Mucosa of rectum (tissue), 2 donors: ENCODE data around the gene TPST1.
"Not testable (repeated sequence)": the region's sequence is repeated elsewhere in the genome, so short reads cannot be mapped to it uniquely, and the experiment has no call there.

ENCODE experiments used
- H3K27ac ChIP-seq, 2 donors: one replicate each; pipeline ENCODE4 v1.7.0; 2013; ENCODE audit warnings: inconsistent platforms in 2 of 2, low read depth in 2 of 2, low read length in 2 of 2
- H3K27me3 ChIP-seq, 2 donors: one replicate each; pipeline ENCODE4 v1.7.0; 2013; ENCODE audit warnings: low read length in 2 of 2; ENCODE audit not compliant: control insufficient read depth in 2 of 2, insufficient read depth in 2 of 2
- H3K36me3 ChIP-seq, 2 donors: one replicate each; pipeline ENCODE4 v1.7.0; 2013; ENCODE audit warnings: low read length in 2 of 2; ENCODE audit not compliant: control insufficient read depth in 2 of 2, insufficient read depth in 2 of 2
- H3K4me1 ChIP-seq, 2 donors: one replicate each; pipeline ENCODE4 v1.7.0; 2013; ENCODE audit warnings: low read length in 2 of 2, mild to moderate bottlenecking in 1 of 2; ENCODE audit not compliant: control insufficient read depth in 2 of 2, insufficient read depth in 2 of 2
- H3K4me3 ChIP-seq, 2 donors: one replicate each; pipeline ENCODE4 v1.7.0; 2013; ENCODE audit warnings: low read length in 2 of 2
- H3K9ac ChIP-seq, 2 donors: one replicate each; pipeline ENCODE4 v1.7.0; 2013; ENCODE audit warnings: low read length in 2 of 2, low read depth in 1 of 2, mild to moderate bottlenecking in 1 of 2
- H3K9me3 ChIP-seq, 2 donors: one replicate each; pipeline ENCODE4 v1.7.0; 2013; ENCODE audit warnings: low read length in 2 of 2; ENCODE audit not compliant: control insufficient read depth in 2 of 2
- donor health status: healthy.
- donor health status: Normal muscosa, but diverticular disease.

The TPST1 gene

DNA sequence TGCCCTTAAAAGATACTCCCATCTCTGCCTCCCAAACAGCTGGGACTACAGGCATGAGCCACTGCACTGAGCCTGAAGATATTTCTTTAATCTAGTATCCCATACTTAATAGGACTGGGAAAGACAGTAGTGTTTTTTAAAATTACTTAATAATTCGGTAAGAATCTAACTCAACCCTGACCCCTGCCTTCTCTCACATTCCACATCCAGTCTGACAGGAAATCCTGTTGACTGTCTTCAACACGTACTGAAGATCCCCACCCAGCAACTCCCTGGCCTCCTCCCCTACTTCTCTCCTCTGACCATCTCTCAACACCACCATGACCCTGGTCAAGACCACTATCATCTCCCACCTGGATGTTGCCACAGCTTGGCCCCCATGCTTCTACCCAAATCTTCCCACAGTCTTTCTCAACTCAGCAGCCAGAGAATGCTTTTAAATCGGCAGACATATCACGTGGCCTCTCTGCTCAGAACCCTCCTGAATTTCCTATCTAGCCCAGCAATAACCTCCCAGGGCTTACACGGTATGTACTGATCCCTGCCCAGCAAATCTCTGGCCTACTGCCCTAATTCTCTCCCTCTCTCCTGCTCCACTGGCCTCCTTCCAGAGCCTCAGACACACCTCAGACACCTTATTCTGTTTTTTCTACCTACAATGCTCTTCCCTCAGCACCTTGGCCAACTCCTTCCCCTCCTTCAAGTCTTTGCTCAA is 180.2 kb downstream of the TPST1 start:
- H3K9ac ChIP-seq, H3K27me3 ChIP-seq, H3K4me1 ChIP-seq, H3K4me3 ChIP-seq, H3K9me3 ChIP-seq, H3K27ac ChIP-seq, H3K36me3 ChIP-seq: not testable (repeated sequence)

DNA sequence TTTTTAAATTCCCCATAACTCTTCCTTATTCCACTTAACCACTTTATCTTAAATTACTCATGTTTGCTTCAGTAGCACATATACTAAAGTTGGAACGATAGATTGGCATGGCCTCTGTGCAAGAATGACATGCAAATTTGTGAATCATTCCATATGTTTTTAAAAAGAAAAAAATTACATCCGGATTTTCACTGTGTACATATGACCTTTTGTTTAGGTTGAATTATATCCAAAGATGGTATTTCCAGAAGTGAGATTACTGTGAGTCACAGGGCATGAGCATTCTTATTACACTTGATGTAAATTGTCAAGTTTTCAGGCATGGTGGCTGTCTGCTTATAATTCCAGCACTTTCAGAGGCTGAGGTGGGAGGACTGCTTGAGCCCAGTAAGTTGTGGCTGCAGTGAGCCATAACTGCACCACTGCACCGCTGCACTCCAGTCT is 190.0 kb downstream of the TPST1 start:
- H3K9me3 ChIP-seq, H3K36me3 ChIP-seq, H3K27ac ChIP-seq, H3K4me1 ChIP-seq, H3K9ac ChIP-seq, H3K4me3 ChIP-seq, H3K27me3 ChIP-seq: not testable (repeated sequence)

DNA sequence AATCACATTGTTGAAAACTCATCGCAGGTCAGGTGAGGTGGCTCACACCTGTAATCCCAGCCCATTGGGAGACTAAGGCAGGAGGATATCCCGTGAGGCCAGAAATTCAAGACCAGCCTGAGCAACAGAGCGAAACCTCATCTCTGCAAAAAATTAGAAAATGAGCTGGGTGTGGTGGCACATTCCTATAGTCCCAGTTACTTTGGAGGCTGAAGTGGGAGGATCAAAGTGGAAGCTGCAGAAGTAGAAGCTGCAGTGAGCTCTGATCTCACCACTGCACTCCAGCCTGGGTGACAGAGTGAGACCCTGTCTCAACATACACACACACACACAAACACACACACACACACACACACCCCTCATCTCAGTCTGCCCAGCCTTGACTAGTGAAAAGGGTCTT is 190.9 kb downstream of the TPST1 start:
- H3K9me3 ChIP-seq, H3K36me3 ChIP-seq, H3K27ac ChIP-seq: not testable (repeated sequence)

DNA sequence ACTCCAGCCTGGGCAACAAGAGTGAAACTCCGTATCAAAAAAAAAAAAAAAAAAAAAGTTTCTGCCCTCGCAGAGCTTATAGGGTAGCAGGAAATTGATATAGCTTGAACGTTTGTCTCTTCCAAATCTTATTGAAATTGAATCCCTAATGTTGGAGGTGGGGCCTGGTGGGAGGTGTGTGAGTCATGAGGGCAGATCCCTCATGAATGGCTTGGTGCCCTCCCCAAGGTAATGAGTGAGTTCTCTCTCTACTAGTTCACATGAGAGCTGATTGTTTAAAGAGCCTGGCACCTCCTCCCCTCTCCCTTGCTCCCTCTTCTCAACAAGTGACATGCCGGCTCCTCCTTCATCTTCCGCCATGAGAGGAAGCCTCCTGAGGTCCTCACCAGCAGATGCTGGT is 193.7 kb downstream of the TPST1 start:
- not testable (repeated sequence) for H3K27me3 ChIP-seq, H3K27ac ChIP-seq, H3K4me3 ChIP-seq, H3K36me3 ChIP-seq, H3K9me3 ChIP-seq, H3K4me1 ChIP-seq, H3K9ac ChIP-seq

More for the DNA sequence above, 190.9 kb downstream of the TPST1 start:
- not testable (repeated sequence) for H3K9ac ChIP-seq, H3K4me1 ChIP-seq, H3K4me3 ChIP-seq, H3K27me3 ChIP-seq

DNA sequence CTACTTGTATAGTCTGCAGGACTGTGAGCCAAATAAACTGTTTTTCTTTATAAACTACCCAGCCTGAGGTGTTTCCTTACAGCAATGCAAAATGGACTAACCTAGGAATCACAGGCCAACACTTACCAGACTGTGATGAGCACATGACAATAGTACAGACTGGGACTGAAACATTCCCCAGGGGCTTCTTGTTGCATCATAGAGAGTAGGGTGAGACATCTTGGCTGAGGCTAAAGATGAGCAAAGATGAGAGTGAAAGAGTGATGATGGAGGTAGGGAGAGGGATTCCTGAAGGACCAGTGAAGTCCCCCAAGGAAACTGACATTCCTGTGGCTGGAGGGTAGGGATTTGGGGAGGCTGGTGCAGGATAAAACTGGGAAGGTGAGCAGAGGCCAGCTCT is 194.4 kb downstream of the TPST1 start:
- H3K9ac ChIP-seq = no peak overlapping the region
- H3K4me3 ChIP-seq = no peak overlapping the region
- H3K9me3 ChIP-seq = no peaks in the 10 kb centered on the region
- H3K27ac ChIP-seq = no peak overlapping the region
- no peaks in the 10 kb centered on the region for H3K4me1 ChIP-seq
- H3K36me3 ChIP-seq = no peaks in the 10 kb centered on the region
- no peaks in the 10 kb centered on the region for H3K27me3 ChIP-seq

DNA sequence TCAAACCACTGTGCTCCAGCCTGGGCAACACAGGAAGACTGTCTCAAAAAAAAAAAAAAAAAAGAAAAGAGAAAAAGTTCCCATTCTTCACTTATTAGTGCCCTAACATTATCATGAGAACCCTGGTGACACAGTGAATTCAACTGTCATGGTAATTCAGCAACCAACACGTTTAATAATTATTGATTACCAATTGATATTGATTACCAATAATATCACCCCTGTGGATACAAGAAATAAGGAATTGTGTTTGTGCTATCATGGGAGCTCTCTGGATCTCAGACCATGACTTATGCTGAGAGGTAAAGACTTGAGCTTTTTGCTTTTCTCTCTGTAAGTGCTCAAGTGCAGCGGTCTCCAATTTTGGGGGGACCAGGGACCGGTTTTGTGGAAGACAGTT is 195.3 kb downstream of the TPST1 start:
- Histone ChIP-seq H3K4me3 (no peak overlapping the region), H3K9me3 (no peaks in the 10 kb centered on the region), H3K36me3 (no peaks in the 10 kb centered on the region)

DNA sequence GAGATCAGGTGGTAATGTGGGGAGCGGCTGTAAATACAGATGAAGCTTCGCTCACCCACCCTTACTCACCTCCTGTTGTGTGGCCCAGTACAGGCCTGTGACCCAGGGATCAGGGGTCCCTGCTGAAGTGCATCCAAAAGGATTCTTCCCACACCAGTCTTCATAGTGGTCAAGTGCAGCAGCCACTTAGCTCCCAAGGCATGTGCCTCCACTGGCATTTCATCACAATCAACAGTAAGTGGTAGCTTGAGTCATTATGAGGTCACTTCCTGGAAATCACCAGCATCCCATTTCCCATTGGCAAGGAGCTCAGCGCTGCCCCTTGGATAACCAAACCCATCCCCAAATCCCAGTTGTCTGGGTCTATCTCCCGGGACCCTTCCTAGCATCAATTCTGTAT is 196.0 kb downstream of the TPST1 start:
- not testable (repeated sequence) for H3K27me3 ChIP-seq, H3K4me3 ChIP-seq, H3K9me3 ChIP-seq, H3K9ac ChIP-seq, H3K36me3 ChIP-seq, H3K4me1 ChIP-seq, H3K27ac ChIP-seq

More for the DNA sequence above, 195.3 kb downstream of the TPST1 start:
- Histone ChIP-seq H3K4me1 (no peaks in the 10 kb centered on the region), H3K9ac (no peak overlapping the region), H3K27ac (no peak overlapping the region), H3K27me3 (no peaks in the 10 kb centered on the region)

DNA sequence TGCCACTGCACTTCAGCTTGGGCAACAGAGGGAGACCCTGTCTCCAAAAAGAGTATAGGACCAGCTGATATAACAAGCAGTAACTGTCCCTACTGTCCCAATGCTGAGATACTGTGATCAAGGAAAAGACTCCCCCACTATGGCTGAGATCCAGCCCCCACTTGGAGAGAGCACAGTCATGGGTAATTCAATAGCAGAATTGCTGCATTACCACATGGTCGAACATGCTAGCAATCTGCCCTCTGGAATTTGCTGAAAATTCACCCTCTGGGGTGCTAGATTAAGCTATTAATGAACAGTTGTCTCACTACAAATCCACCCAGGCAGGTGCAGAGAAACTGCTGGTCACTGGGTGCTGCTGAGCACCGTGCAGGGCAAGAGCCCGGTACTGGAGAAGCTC is 196.8 kb downstream of the TPST1 start:
- not testable (repeated sequence) for H3K9me3 ChIP-seq, H3K36me3 ChIP-seq

DNA sequence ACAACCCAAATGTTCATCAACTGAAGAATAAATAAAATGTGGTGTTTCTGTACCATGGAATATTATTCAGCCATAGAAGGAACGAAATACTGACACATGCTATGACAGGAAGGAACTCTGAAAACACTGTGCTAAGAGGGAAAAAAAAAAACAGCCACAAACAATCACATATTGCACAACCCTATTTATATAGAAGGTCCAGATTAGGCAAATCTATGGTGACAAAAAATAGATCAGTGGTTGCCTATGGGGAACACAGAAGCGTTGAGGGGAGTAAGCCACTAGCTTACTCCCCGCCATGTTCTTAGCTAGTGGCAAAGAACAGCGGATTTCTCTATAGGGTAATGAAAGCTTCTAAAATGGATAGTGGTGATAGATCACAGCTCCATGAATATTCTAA is 198.4 kb downstream of the TPST1 start:
- no peak overlapping the region for H3K9ac ChIP-seq
- H3K4me1 ChIP-seq = no peaks in the 10 kb centered on the region
- no peaks in the 10 kb centered on the region for H3K27me3 ChIP-seq
- H3K27ac ChIP-seq = no peak overlapping the region
- no peaks in the 10 kb centered on the region for H3K9me3 ChIP-seq
- H3K36me3 ChIP-seq = peaks cover 0 to 3% of the 10 kb centered on the region in 2 donors
- H3K4me3 ChIP-seq = no peak overlapping the region

More for the DNA sequence above, 196.8 kb downstream of the TPST1 start:
- H3K27me3 ChIP-seq, H3K27ac ChIP-seq, H3K4me3 ChIP-seq, H3K9ac ChIP-seq, H3K4me1 ChIP-seq: not testable (repeated sequence)

DNA sequence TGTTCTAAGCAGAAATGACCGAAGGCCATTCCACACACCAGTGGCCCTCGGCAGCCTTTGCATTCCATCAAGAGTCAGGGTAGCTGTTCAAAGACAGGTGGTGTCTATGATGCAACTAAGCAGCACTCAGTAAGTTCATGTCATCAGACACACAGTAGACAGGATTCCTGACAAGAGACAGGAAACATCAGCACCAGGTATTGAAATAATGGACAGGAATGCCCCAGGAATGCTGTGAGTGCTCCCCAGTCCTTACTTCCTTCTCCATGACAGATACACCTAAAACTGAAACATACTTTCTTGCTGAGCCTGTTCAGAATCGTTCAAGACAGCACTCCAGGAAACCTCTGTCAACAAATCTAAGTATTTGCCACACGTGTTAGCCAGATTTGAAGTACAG is 204.4 kb downstream of the TPST1 start:
- H3K36me3 ChIP-seq = peaks cover 0 to 8% of the 10 kb centered on the region in 2 donors
- no peaks in the 10 kb centered on the region for H3K27me3 ChIP-seq
- no peaks in the 10 kb centered on the region for H3K9me3 ChIP-seq
- peaks cover 0 to 11% of the 10 kb centered on the region in 2 donors for H3K4me1 ChIP-seq
- H3K27ac ChIP-seq = no peak overlapping the region
- no peak overlapping the region for H3K4me3 ChIP-seq
- no peak overlapping the region for H3K9ac ChIP-seq
